ENCODE data around the gene NRIP2. TPM values are rescaled to one million over a fixed set of nuclear protein-coding genes. Genes with fewer than 3 reads are reported as not detected.

The NRIP2 gene
- total and polyA plus RNA-seq, 2 experiments from 2014 or later, result 0.95 TPM; not detected in 1

DNA sequence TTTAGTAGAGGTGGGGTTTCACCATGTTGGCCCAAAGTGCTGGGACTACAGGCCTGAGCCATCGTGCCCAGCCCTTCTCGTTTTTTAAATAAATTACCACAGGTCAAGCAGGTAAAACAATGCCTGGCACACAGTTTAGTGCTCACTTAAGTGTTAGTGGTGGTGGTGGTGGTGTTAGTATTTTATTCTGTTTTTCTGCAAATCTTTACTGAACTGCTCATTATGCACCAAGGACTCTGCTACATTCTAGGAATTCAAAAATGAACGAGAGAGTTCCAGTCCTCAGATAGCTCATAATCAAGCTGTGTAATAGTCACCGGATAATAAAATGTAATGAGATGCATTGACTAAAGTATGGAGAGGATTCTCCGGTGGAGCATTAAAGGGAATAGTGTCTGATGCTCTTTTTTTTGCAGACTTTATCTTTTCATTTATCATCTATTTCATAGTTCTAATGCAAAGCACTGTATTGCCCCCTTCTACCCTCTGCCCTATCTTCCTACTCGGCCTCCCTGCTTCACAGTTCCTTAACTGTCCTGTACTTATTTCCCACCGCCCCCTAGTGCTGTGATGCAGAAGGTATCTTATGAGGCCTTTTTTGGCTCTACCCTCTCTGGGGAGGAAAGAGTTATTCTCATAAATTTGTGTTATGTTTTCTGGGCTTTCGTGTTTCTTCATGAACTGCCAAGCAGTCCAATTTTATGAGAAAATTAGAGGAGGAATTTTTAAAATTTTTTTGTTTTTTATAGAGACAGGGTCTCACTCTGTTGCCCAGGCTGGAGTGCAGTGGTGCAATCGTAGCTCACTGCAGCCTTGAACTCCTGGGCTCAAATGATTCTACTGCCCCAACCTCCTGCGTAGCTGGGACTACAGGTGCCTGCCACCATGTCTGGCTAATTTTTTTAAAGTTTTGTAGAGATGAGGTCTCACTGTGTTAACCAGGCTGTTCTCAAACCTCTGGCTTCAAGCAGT, 21.3 kb downstream of the NRIP2 start:
- Histone ChIP-seq H3K4me3 (peak overlapping the region; percentile 57), H3K36me3 (replicated peaks; ENCODE audit: insufficient read depth, low read depth) (no peaks in the 10 kb centered on the region), H3K27me3 (no peaks in the 10 kb centered on the region), H3K4me2 (peak overlapping the region; percentile 85), H3K4me1 (ENCODE audit: insufficient read depth) (peaks cover 4% of the 10 kb centered on the region), H3K79me2 (peaks cover 27% of the 10 kb centered on the region), H4K20me1 (ENCODE audit: insufficient read depth, poor library complexity, severe bottlenecking) (no peaks in the 10 kb centered on the region), H3K27ac (peak overlapping the region; percentile 94), H2AFZ (peak overlapping the region; percentile 52), H3K9me2 (replicated peaks; ENCODE audit: insufficient read depth) (no peaks in the 10 kb centered on the region), H3K9me3 (ENCODE audit: low read depth) (no peaks in the 10 kb centered on the region)
- WGBS (ENCODE audit: low lambda C conversion rate, missing lambda C conversion rate), result 22% methylated on average over 10 of the region's 10 CpGs
- TF ChIP-seq CTCF (IDR thresholded peaks at IDR 0.05; ENCODE audit: poor library complexity) (peak; percentile 78), EZH2 (IDR thresholded peaks at IDR 0.05; ENCODE audit: borderline replicate concordance) (no peak)
- peak; percentile 83 for DNase-seq (ENCODE audit: low spot score)

DNA sequence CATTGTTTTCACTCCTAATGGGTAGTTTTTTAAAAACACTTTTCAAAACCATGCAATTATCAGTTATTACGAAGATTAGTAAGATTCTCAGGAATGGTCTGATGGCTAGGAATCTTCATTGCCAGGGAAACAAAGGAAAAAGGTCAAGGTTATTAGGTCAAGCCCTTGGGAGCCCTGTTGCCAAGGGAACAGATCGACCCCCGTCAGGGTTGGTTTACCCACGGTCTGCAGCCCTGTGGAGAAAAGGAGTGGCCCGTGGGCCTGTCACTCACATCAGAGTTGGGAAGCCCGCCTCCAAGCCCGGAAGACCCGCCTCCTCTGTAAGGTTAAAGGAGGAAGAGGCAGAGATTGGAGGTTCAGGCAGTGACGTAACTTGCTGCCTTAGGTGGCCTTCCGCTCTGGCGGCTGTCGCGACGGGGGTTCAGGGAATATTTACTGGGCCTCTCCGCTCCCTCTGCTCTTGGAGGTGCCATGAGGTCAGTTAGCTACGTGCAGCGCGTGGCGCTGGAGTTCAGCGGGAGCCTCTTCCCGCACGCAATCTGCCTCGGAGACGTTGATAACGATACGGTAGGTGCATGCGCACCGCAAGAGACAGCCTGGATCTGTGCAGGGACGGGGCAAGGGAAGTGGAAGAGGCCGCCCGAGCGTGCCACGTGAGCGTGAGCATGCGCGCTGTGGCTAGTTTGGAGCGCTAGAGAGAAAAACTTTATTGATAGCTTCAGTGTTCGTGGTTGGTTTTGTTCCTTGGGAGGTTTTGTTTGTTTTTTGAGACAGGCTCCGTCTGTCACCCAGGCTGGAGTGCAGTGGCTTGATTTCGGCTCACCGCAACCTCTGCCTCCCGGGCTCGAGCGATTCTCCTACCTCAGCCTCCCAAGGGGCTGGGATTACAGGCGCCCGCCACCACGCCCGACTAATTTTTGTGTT, 22.3 kb downstream of the NRIP2 start, which contains the start of gene ITFG2:
Gene ITFG2, plus strand, starts transcription at position 379 of the 924 bp plus-strand sequence. Its CDS starts 93 bp downstream, at position 472.
- Histone ChIP-seq H3K36me3 (replicated peaks; ENCODE audit: insufficient read depth, low read depth) (no peaks in the 10 kb centered on the region), H2AFZ (peak within 1 kb of the TSS; percentile 64), H3K27ac (peak within 1 kb of the TSS; percentile 94), H4K20me1 (ENCODE audit: insufficient read depth, poor library complexity, severe bottlenecking) (no peaks in the 10 kb centered on the region), H3K79me2 (peaks cover 27% of the 10 kb centered on the region), H3K4me1 (ENCODE audit: insufficient read depth) (peaks cover 4% of the 10 kb centered on the region), H3K4me2 (peak within 1 kb of the TSS; percentile 85), H3K9me2 (replicated peaks; ENCODE audit: insufficient read depth) (no peaks in the 10 kb centered on the region), H3K9me3 (ENCODE audit: low read depth) (no peaks in the 10 kb centered on the region), H3K27me3 (no peaks in the 10 kb centered on the region), H3K4me3 (peak within 1 kb of the TSS; percentile 57)
- TF ChIP-seq CTCF (IDR thresholded peaks at IDR 0.05; ENCODE audit: poor library complexity) (no peak), EZH2phosphoT487 (IDR thresholded peaks at IDR 0.05; ENCODE audit: low read depth, severe bottlenecking, unreplicated experiment) (no peak), EZH2 (IDR thresholded peaks at IDR 0.05; ENCODE audit: borderline replicate concordance) (no peak)
- DNase-seq (ENCODE audit: low spot score), result peak; percentile 98
- WGBS (ENCODE audit: low lambda C conversion rate, missing lambda C conversion rate), result 1% methylated on average over 48 of the region's 48 CpGs

DNA sequence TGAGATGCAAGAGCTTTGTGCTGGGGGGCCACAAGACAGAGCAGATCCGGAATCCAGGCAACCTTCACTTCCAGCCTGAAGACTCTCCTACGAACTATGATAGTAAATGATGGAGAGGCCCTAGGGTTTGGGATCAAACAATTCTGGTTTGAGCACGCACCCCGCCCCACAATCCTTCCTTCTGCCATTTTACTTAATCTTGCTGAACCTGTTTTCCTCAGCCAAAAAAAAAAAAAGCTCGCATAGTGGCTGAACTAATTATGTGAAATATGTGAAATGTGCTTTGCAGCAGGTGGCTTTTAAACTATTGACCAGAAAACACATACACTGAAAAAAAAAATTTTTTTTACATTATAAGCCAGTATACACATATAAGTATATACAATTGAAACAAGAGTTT, 23.0 kb downstream of the NRIP2 start:
- Histone ChIP-seq H4K20me1 (ENCODE audit: insufficient read depth, poor library complexity, severe bottlenecking) (no peaks in the 10 kb centered on the region), H3K36me3 (replicated peaks; ENCODE audit: insufficient read depth, low read depth) (no peaks in the 10 kb centered on the region), H3K4me1 (ENCODE audit: insufficient read depth) (peaks cover 4% of the 10 kb centered on the region), H3K9me3 (ENCODE audit: low read depth) (no peaks in the 10 kb centered on the region), H3K27ac (peak overlapping the region; percentile 58), H3K4me2 (peak overlapping the region; percentile 78), H3K27me3 (no peaks in the 10 kb centered on the region), H3K79me2 (peaks cover 27% of the 10 kb centered on the region), H2AFZ (peak overlapping the region; percentile 64), H3K4me3 (peak overlapping the region; percentile 20), H3K9me2 (replicated peaks; ENCODE audit: insufficient read depth) (no peaks in the 10 kb centered on the region)
- DNase-seq (ENCODE audit: low spot score), result no peak
- 74% methylated on average over 5 of the region's 5 CpGs for WGBS (ENCODE audit: low lambda C conversion rate, missing lambda C conversion rate)
- TF ChIP-seq EZH2 (IDR thresholded peaks at IDR 0.05; ENCODE audit: borderline replicate concordance) (no peak), CTCF (IDR thresholded peaks at IDR 0.05; ENCODE audit: poor library complexity) (no peak), EZH2phosphoT487 (IDR thresholded peaks at IDR 0.05; ENCODE audit: low read depth, severe bottlenecking, unreplicated experiment) (no peak)
